ENCODE measurements around the gene AQP7.
"Not testable (repeated sequence)": the region's sequence is repeated elsewhere in the genome, so short reads cannot be mapped to it uniquely, and the experiment has no call there.

The AQP7 gene

DNA sequence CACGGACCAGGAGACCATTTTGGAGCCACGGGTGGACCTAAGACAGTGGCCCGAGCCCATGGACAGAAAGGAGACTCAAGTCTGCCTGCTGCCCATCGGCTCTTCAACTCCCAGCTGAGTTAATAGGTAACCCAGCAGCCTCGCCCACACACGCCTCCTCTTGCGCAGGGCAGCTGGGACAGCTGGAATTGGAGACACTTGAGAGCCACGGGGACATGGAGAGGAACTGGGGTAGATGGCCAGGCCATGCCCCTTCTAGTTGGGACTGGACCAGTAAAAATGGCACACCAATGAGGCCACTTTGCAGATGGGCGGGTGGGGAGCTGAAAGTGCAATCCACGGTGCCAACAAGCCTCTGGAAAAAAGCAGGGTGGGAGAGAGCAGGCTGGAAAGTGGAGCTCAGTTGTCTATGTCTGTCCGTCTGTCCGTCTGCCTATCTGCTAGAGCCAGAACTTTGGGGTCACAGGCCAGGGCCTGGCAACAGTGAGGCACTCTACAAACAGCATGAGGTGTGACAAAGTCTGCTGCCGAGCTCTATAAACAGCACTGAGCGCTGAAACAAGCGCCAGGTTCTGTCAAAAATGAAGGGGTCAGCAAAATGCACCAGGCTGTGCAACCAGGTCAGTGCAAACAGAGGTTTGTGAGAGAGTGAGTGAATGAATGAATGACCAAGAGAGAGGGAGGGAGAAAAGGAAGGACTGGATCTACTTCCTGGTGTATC is 7.0 kb downstream of the AQP7 start:
- not testable (repeated sequence) for DNase-seq (ENCODE audit: low spot score)

DNA sequence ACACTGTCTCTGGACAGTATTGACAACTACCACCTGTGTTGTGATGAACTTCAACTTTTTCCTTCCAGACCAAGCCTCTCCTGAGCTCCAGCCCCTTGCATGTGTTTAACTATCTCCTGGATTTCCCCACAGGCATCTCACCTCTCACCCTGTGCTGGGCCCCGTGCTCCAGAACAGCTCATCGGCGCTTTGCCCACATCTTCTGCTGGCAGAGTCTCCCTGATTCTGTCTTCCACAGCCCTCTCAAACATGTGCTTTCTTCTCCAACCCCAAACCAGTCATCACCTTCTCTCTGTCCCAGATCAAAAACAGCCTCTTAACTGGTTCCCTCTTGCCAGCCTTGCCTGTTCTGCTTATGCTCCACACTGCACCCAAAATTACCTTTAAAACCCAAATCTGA is 8.4 kb downstream of the AQP7 start:
- not testable (repeated sequence) for DNase-seq (ENCODE audit: low spot score)

GRCh38 chr9:33393581-33393980 is 8.8 kb downstream of the AQP7 start:
- DNase-seq (ENCODE audit: low spot score): no peak

DNA sequence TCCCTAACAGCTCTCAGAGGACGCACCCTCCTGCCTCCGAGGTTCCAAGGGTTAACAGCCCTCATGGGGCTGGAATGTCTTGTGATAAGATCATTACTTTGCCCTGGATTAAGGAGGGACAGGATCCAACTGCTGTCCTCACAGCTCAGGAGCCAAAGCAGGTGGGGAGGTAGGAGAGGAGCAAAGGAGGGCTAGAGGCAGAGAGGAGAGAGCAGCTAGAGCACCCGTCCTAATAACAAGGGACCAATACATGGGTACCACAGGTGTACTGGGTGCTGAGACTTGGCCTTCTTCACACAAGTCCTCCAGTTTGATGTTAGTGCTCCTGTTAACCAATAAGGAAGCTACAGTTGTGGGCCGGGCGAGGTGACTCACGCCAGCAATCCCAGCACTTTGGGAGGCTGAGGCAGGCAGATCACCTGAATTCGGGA is 9.8 kb downstream of the AQP7 start:
- DNase-seq (ENCODE audit: low spot score): not testable (repeated sequence)

DNA sequence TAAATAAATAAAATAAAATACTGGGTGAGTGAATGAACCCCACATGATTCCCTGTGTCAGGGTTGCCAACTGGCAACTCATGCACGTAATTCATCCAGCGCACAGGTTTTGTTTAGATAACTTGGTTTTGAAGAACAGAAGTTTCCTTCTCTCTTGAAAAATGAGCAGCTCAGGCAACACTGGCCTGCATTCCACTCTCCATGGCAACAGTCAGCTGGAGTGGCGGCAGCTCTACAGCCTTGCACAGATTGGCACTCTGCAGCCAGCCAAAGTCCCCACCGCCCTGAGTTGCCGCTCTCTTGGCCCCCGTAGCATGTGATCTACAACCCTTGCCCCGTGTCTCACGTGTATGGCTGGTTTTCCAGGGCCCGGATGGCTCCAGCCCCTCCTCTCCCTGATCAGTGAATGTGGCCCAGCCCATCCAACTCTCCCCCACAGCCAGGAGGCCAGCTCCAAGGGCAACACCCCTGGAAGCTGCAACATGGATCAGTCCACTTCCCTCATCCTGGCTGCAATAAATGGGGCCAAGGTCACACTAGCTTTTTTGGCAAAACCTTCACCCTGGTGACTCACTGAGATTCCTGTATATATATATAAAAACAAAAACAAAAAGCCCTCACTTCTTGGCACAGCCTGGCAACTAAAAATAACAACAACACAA is 11.1 kb downstream of the AQP7 start:
- DNase-seq (ENCODE audit: low spot score): peak; percentile 25

DNA sequence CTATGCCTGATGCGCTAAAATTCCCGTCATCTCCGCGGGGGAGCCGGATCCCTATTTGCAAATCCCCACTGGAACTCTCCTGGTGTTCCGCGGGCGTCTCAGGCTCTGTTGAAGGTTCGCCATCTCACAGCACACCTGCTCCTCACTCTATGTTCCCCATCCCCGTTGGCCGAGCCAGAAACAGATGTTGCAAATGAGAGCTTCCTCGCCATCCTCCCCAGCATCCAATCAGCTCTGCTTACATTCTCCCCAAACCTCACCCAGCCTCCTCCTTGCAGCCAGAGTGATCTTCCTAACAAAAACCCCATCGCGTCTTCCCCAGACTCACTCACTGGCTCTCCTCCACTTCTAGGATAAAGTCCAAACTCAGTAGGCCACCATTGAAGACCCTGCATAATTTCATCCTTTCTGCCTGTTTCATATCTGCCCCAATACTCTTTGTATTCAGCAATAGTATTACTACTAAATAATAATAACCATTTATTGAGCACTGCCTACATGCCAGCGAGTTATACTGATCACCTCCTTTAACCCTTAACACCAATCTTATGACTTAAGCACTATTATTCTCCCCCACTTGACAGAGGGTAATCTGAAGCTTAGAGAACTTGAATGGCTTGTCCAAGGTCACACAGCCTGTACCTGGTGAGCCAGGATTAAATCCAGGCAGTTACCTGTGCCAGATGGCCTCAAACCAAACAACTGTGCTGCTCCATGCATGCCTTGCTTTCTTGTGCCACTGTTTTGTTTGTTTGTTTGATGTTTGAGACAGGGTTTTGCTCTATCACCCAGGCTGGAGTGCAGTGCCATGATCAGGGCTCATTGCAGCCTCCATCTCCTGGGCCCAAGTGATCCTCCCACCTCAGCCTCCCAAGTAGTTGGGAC is 14.0 kb downstream of the AQP7 start:
- no peak for DNase-seq (ENCODE audit: low spot score)

DNA sequence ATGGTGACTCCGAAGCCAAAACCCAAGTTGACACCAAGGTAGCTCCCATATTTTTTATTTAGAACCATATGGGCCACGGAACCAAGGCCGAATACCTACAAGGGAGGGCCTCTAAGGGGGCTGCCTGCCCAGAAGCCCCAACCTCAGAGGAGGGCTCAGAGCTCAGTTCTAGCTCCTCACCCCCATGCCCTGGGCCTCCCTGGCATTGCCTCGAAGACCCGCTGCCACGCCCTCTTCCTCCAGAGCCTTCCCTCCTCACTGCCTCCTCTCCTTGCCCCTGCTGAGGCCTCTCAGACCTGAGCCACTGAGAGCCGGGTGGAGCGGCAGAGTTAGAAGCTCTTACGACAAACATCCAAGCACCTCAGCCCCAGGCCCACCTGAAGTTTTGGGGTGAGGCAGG is 15.4 kb downstream of the AQP7 start:
- not testable (repeated sequence) for DNase-seq (ENCODE audit: low spot score)

DNA sequence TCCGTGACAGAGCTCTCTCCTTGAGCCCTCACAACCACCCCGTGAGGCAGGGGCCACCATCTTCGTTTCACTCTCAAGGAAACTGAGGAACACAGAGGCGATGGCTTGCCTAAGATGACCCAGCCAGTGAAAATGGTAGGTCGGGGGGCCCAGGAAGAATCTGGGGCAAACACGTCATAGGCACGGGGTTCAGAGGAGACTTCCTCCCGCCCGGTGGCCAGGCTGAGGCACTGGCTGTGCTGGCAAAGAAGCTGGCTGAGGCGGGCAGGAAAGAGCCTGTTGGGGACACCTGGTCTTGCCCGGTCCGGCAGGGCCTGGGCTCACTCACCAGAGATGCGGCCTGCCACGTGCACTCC is 15.7 kb downstream of the AQP7 start:
- DNase-seq (ENCODE audit: low spot score): not testable (repeated sequence)

GRCh38 chr9:33385979-33386640 is 16.3 kb downstream of the AQP7 start:
- not testable (repeated sequence) for DNase-seq (ENCODE audit: low spot score)

DNA sequence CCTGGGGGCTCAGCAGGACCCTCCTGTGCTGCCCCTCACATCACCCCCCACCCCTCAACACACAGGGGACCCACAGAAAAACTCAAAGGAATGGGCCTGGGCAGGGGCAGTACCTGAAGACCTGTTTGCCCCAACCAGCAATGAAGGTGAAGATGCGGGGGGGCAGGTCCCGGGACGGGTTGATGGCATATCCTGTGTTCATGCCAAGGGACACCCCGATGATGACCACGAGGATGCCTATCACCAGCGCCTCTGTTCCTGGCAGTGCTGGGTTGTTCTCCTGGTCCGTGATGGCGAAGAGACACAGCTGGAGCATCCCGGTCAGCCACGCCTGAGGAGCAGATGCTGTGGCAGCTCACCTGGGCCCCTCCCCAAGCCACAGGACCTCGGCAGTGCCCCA is 16.8 kb downstream of the AQP7 start:
- DNase-seq (ENCODE audit: low spot score): not testable (repeated sequence)

DNA sequence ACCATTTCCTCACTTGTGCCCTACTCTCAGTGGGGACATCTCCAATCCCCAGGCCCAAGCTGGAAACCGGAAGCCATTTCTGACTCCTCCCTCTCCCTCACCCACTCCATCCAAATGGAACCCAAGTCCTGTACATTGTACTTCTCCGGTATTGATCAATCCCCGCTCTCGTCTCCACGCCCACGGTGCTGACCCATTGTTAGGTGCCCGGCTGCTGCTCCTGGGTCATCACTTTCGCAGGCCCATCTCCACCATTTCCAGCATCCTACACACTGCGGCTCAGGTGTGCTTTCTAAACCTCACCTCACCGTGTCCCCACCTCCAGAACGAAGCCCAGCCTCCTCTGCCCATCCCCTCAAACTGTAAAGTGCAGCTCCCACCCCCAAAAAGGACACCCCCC is 19.0 kb downstream of the AQP7 start:
- DNase-seq (ENCODE audit: low spot score): not testable (repeated sequence)

- not testable (repeated sequence) for DNase-seq (ENCODE audit: low spot score)
These were observed 20.0 kb downstream of the AQP7 start for GRCh38 chr9:33382397-33382796.

- DNase-seq (ENCODE audit: low spot score): no peak
These were observed 21.1 kb downstream of the AQP7 start for GRCh38 chr9:33381231-33381791.

- DNase-seq (ENCODE audit: low spot score): no peak
These were observed 21.8 kb downstream of the AQP7 start for GRCh38 chr9:33380390-33381094.

DNA sequence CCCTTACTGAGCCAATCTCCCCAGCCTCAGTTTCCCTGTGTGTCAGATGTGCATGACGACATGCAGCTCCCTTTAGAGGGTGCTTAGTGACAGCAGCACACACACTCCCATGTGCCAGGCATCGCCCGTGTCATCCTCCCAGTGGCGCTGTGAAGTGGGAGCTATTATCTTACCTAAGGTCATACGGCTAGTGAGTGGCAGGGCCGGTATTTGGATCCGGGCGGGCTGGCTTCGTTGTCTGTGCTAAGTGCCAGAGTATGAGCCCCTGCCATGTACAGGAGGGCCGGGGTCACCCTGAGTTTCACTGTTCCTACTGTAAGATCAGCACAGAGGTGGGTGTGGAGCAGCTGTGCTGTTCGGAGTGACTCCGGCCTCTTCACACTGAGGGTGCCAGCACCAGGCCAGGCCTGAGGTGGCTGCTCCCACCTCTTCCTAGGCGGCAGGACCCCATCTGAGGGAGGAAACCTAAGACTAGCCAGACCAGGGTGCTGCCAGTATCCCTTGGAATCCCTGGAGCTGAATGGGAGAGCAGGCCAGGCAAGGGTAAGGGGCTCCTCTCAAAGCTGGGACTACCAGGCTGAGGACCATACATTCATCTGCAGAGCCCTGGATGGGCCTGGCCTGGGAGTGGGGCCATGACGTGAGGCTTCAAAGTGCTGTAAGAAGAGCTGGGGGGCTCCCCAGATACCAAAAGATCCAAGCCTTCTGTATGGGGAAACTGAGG is 22.5 kb downstream of the AQP7 start:
- DNase-seq (ENCODE audit: low spot score): no peak

DNA sequence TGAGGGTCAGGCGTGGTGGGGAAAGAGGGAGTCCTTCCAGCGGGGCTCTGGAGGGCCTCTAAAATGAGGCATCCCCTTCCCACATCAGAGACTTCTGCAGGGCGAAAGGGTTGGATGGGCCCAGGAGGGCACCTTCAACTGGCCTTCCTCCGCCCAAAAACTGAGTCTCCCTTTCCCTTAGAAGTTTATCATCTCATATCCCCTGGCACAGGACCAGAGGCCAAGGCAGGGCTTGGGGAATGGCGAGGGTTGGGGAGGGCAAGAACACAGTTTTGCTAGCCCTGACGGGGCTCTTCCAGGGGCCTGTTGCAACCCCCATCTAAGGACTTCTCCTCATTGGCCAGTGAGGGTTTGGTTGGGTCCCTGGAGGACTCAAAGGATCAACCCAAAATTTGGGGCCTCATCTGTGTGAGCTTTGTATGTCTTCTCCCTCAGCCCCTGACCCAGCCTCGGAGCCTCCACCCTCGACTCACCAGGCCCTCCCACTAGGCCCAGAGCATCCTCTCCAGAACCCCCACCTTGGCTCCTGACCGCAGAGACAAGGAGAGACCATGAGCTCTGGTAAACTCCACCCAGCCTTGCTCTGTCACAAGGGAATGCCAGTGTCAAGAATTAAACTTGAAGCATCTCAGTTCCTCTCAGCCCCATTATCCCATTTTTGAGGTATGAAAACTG is 24.1 kb downstream of the AQP7 start:
- no peak for DNase-seq (ENCODE audit: low spot score)

DNA sequence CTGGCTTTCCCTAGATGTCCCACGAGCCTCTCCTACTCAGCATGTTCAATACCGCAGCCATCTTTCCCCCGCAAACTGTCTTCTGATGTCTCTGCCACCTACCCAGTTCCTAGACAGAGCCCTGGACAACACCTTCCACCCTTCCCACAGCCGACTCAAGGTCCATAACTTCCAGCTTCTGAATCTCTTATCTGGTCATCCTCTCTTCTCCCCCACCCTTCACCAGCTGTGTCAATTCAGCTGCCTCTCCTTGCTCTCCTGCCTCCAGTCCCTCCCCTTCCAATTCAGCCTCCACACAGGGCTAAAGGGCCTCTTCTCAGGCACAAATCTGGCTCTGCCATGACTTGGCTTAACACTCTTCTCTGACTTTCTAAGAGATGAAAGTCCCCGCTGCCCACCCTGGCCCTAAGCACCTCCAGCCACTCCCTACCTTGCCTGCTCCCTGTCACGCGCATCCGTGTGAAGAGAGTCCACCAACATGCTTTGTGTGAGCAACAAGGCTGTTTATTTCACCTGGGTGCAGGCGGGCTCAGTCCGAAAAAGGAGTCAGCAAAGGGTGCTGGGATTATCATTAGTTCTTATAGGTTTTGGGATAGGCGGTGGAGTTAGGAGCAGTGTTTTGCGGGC is 25.2 kb downstream of the AQP7 start:
- no peak for DNase-seq (ENCODE audit: low spot score)

DNA sequence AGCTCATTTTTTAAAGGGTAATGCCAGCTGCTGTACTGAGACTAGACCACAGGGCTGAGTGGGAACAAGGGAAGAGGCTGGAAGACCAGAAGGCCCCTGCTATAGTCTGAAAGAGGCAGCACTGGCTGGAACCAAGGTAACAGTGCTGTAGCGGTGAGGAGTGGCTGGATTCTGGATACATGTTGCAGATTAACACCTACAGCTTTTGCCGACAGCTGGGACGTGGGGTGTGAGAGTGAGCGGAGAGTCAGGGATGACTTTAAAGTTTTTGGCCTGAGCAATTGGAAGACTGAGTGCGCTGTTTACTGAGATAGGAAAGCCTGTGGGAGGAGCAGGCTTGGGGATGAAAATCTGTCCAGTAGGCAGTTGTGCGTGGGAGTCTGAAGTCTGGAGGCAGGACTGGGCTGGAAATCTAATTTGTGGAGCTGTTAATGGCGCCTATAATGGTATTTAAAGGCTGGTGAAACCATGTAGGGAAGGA is 26.5 kb downstream of the AQP7 start:
- no peak for DNase-seq (ENCODE audit: low spot score)

GRCh38 chr9:33375238-33375840 is 27.0 kb downstream of the AQP7 start:
- DNase-seq (ENCODE audit: low spot score): peak; percentile 9
